Measurements from ENCODE around the gene OR52B6. TPM values are rescaled to one million over a fixed set of nuclear protein-coding genes. Genes with fewer than 3 reads are reported as not detected.

OR52B6 gene
- total RNA-seq: not detected

- intact Hi-C loops (cut with DNase I; ENCODE audit: low total_unique reads): no loop called here
- TF ChIP-seq CTCF (IDR thresholded peaks at IDR 0.05) (no peak), POLR2A (IDR thresholded peaks at IDR 0.05) (no peak)
- 89 to 93% methylated on average over 8 of the region's 8 CpGs for WGBS, 2 donors
- no peak for DNase-seq (ENCODE audit: low spot score in 2 of 2)
- H3K4me3 ChIP-seq (ENCODE audit: low read depth, poor library complexity, severe bottlenecking): no peak within 1 kb of the TSS
These were observed at the start of gene OR52B6 for GRCh38 chr11:5580577-5580976. TSS of gene OR52B6 (plus strand) at chr11:5580877. CDS start at chr11:5580877, 0 bp downstream.

GRCh38 chr11:5531053-5531831 is 49.4 kb upstream of the OR52B6 start:
- no peak overlapping the region for H3K4me3 ChIP-seq (ENCODE audit: low read depth, poor library complexity, severe bottlenecking)
- 62 to 88% methylated on average over 2 of the region's 2 CpGs for WGBS, 2 donors
- TF ChIP-seq POLR2A (IDR thresholded peaks at IDR 0.05) (no peak), CTCF (IDR thresholded peaks at IDR 0.05) (no peak)
- DNase-seq (ENCODE audit: low spot score in 2 of 2): no peak
- intact Hi-C loops (cut with DNase I; ENCODE audit: low total_unique reads): no loop called here

GRCh38 chr11:5534046-5534445 is 46.6 kb upstream of the OR52B6 start:
- TF ChIP-seq CTCF (IDR thresholded peaks at IDR 0.05) (no peak), POLR2A (IDR thresholded peaks at IDR 0.05) (no peak)
- intact Hi-C loops (cut with DNase I; ENCODE audit: low total_unique reads): no loop called here
- 63 to 69% methylated on average over 1 of the region's 1 CpG for WGBS, 2 donors

GRCh38 chr11:5536482-5536881 is 44.2 kb upstream of the OR52B6 start:
- no peak for TF ChIP-seq POLR2A (IDR thresholded peaks at IDR 0.05)
- TF ChIP-seq CTCF (IDR thresholded peaks at IDR 0.05): no peak
- no peak overlapping the region for H3K4me3 ChIP-seq (ENCODE audit: low read depth, poor library complexity, severe bottlenecking)
- intact Hi-C loops (cut with DNase I; ENCODE audit: low total_unique reads): no loop called here
- DNase-seq (ENCODE audit: low spot score in 2 of 2): no peak

More at GRCh38 chr11:5534046-5534445, 46.6 kb upstream of the OR52B6 start:
- no peak for DNase-seq (ENCODE audit: low spot score in 2 of 2)
- H3K4me3 ChIP-seq (ENCODE audit: low read depth, poor library complexity, severe bottlenecking): no peak overlapping the region

GRCh38 chr11:5541427-5541826 is 39.2 kb upstream of the OR52B6 start:
- no peak overlapping the region for H3K4me3 ChIP-seq (ENCODE audit: low read depth, poor library complexity, severe bottlenecking)
- TF ChIP-seq POLR2A (IDR thresholded peaks at IDR 0.05): no peak
- TF ChIP-seq CTCF (IDR thresholded peaks at IDR 0.05): no peak
- WGBS, 2 donors: 23 to 27% methylated on average over 1 of the region's 1 CpG
- no peak for DNase-seq (ENCODE audit: low spot score in 2 of 2)
- intact Hi-C loops (cut with DNase I; ENCODE audit: low total_unique reads): no loop called here

- no peak for DNase-seq (ENCODE audit: low spot score in 2 of 2)
- intact Hi-C loops (cut with DNase I; ENCODE audit: low total_unique reads): no loop called here
- H3K4me3 ChIP-seq (ENCODE audit: low read depth, poor library complexity, severe bottlenecking): no peak overlapping the region
- WGBS, 2 donors: 79% methylated on average over 3 of the region's 3 CpGs
- no peak for TF ChIP-seq CTCF (IDR thresholded peaks at IDR 0.05)
- TF ChIP-seq POLR2A (IDR thresholded peaks at IDR 0.05): no peak
These were observed 34.2 kb upstream of the OR52B6 start for GRCh38 chr11:5546457-5546856.
